Ovary (tissue), 3 donors: ENCODE data around the gene SLFN14.

Source experiments
- CTCF ChIP-seq, 3 donors: fragments of 450-650 bp in 2 of 3; fragments of 200-600 bp in 1 of 3; IDR thresholded peaks; one replicate each; pipeline versions ENCODE4 v1.5.1 to v1.8.0; 2016 to 2022; ENCODE audit warnings: antibody characterized with exemption in 3 of 3, mild to moderate bottlenecking in 1 of 3
- EP300 ChIP-seq: sonication (generic); formaldehyde crosslinking; IDR thresholded peaks from one replicate; pipeline ENCODE4 v1.6.1; 2017; ENCODE audit warnings: antibody characterized with exemption
- donor health status: DM: no; HTN: no; CAD: no.

DNA sequence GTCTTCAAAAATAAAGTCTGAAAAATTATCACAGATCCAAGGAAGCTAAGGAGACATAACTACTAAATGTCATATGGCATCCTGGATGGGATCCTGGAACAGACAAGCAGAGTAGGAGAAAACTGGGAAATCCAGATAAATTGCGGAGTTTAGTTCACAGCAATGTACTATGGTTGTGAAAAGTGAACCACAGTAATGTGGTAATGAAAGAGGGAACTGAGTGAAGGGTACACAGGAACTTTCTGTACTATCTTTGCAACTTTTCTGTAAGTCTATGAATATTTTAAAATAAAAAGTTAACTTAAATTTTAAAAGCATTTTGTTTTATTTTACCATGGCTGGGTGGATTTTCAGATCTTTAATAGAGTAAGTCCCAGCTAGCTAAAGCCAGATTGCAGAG is 39.5 kb downstream of the SLFN14 start:
- no peak for TF ChIP-seq EP300
- no peak for TF ChIP-seq CTCF (IDR thresholded peaks at IDR 0.05)
